ENCODE measurements around the gene ZNF300.
"Not testable (repeated sequence)": the region's sequence is repeated elsewhere in the genome, so short reads cannot be mapped to it uniquely, and the experiment has no call there.

Gene ZNF300

GRCh38 chr5:150845185-150845859 lies 59.5 kb downstream of the ZNF300 start:
- not testable (repeated sequence) for DNase-seq

Measured in right forelimb (tissue), 1 donor.